HepG2 (cell line): Measurements from ENCODE around the gene PTBP2. TPM values are rescaled to one million over a fixed set of nuclear protein-coding genes. Genes with fewer than 3 reads are reported as not detected.

Experiments used
- ATAC-seq: fragments of 200-7000 bp; cut with Tn5 transposase; 3 replicates; pipeline ENCODE4 v1.9.1; 2020; ENCODE audit warnings: mild to moderate bottlenecking, moderate library complexity
- BruUV-seq: library from RNA; stranded (reverse); fragments of 400-500 nt; replicated peaks from 2 replicates; lab custom pipeline; 2021; lab: Mats Ljungman, UMichigan
- CTCF ChIA-PET: fragments of 300-600 bp; formaldehyde crosslinking; extraction: SDS; loops from one replicate; lab custom pipeline; 2021; ENCODE audit warnings: low total read pairs, inconsistent platforms, low intra/inter-chr PET ratio; lab: Yijun Ruan, JAX
- POLR2A ChIA-PET: fragments of 350-600 bp; sonication (Branson Sonifier 250); formaldehyde crosslinking; loops from one replicate; lab custom pipeline; 2020; ENCODE audit warnings: antibody characterized with exemption, inconsistent platforms; lab: Yijun Ruan, JAX
- DNase-seq: peaks from one replicate; pipeline ENCODE4 v3.0.0-alpha.2; 2015; ENCODE audit warnings: low spot score
- FAIRE-seq: peaks from 3 replicates; lab custom pipeline; 2011; peaks lifted over from hg19 to GRCh38; lab: Jason Lieb, UNC
- H2AFZ ChIP-seq: one replicate; pipeline ENCODE4 v1.6.1; 2011; ENCODE audit warnings: low read length, inconsistent platforms
- H3K27ac ChIP-seq: fragments of 300-600 bp; 3 replicates; pipeline ENCODE4 v1.8.0; 2011; ENCODE audit warnings: mixed run types, mild to moderate bottlenecking, mixed read lengths, low read length, inconsistent platforms; ENCODE audit not compliant: insufficient read depth; ENCODE audit errors: extremely low read length
- H3K27me3 ChIP-seq, 2 experiments: fragments of 200-600 bp in 1 of 2; 2 replicates in 1 of 2; 3 replicates in 1 of 2; pipeline versions ENCODE4 v1.6.0 to v1.8.0; 2011; ENCODE audit warnings: low read length in 2 of 2, mild to moderate bottlenecking in 2 of 2, moderate library complexity in 2 of 2, inconsistent platforms in 1 of 2; ENCODE audit not compliant: insufficient read depth in 2 of 2, control insufficient read depth in 1 of 2
- H3K36me3 ChIP-seq, 2 experiments: fragments of 200-600 bp in 1 of 2; replicated peaks in 1 of 2; 2 replicates in 1 of 2; 3 replicates in 1 of 2; pipeline versions ENCODE4 v1.5.1 to v1.8.0; 2011; ENCODE audit warnings: low read length in 2 of 2, inconsistent platforms in 1 of 2; ENCODE audit not compliant: insufficient read depth in 2 of 2, control insufficient read depth in 1 of 2
- H3K4me1 ChIP-seq: 2 replicates; pipeline ENCODE4 v1.5.1; 2012; ENCODE audit warnings: low read length, inconsistent platforms; ENCODE audit not compliant: insufficient read depth
- H3K4me2 ChIP-seq: 2 replicates; pipeline ENCODE4 v1.6.0; 2011; ENCODE audit warnings: low read depth, low read length, inconsistent platforms
- H3K4me3 ChIP-seq, 3 experiments: fragments of 200-600 bp in 1 of 3; sonication (generic), shearing (Covaris generic) in 1 of 3; replicated peaks in 1 of 3; 2 replicates each; pipeline ENCODE4 v1.5.1; 2011 to 2016; ENCODE audit warnings: low read length in 3 of 3, inconsistent platforms in 2 of 3, low read depth in 2 of 3, mild to moderate bottlenecking in 2 of 3, control low read depth in 1 of 3, mixed read lengths in 1 of 3; ENCODE audit not compliant: insufficient read depth in 1 of 3
- H3K79me2 ChIP-seq: one replicate; pipeline ENCODE4 v1.6.1; 2011; ENCODE audit warnings: low read length, inconsistent platforms; ENCODE audit not compliant: insufficient read depth
- H3K9ac ChIP-seq: 2 replicates; pipeline ENCODE4 v1.6.0; 2011; ENCODE audit warnings: mild to moderate bottlenecking, low read depth, low read length, inconsistent platforms; ENCODE audit not compliant: insufficient read depth
- H3K9me3 ChIP-seq: 2 replicates; pipeline ENCODE4 v1.5.1; 2012; ENCODE audit warnings: mild to moderate bottlenecking, low read length
- H4K20me1 ChIP-seq: 2 replicates; pipeline ENCODE4 v1.6.0; 2011; ENCODE audit warnings: inconsistent platforms, mild to moderate bottlenecking, low read length, moderate library complexity; ENCODE audit not compliant: insufficient read depth
- CBX5 ChIP-seq: sonication (generic); formaldehyde crosslinking; IDR thresholded peaks from 2 replicates; pipeline ENCODE4 v1.4.0; 2020; ENCODE audit warnings: missing genetic modification reagents, borderline replicate concordance
- CEBPB ChIP-seq: IDR thresholded peaks from 2 replicates; pipeline ENCODE4 v1.6.1; 2011; ENCODE audit warnings: low read depth, low read length, improper control_type of control experiment, borderline replicate concordance
- FIP1L1 ChIP-seq: fragments of 200-400 bp; formaldehyde crosslinking; IDR thresholded peaks from 2 replicates; pipeline ENCODE4 v1.6.1; 2018; ENCODE audit warnings: low read depth, mild to moderate bottlenecking, low read length, moderate library complexity, borderline replicate concordance; ENCODE audit not compliant: insufficient read depth
- NFYC ChIP-seq: IDR thresholded peaks from 2 replicates; pipeline ENCODE4 v1.6.1; 2016; ENCODE audit warnings: missing genetic modification reagents, missing compliant biosample characterization
- NR2F1 ChIP-seq, 2 experiments: fragments of 450-650 bp in 1 of 2; formaldehyde crosslinking in 1 of 2; IDR thresholded peaks; 2 replicates each; pipeline versions ENCODE4 v1.5.0 to v1.6.1; 2016 to 2020; ENCODE audit warnings: mild to moderate bottlenecking in 1 of 2, missing compliant biosample characterization in 1 of 2, missing genetic modification reagents in 1 of 2, moderate library complexity in 1 of 2
- ZMYM3 ChIP-seq: sonication (generic); formaldehyde crosslinking; IDR thresholded peaks from 2 replicates; pipeline ENCODE4 v1.5.1; 2020; ENCODE audit warnings: mild to moderate bottlenecking, missing genetic modification reagents
- ZNF33B ChIP-seq: sonication (generic); formaldehyde crosslinking; IDR thresholded peaks from 2 replicates; pipeline ENCODE4 v1.5.1; 2020; ENCODE audit warnings: mild to moderate bottlenecking, missing genetic modification reagents
- ZNF451 ChIP-seq: sonication (generic); formaldehyde crosslinking; IDR thresholded peaks from 2 replicates; pipeline ENCODE4 v1.5.0; 2020; ENCODE audit warnings: mild to moderate bottlenecking, missing genetic modification reagents
- WGBS: methylation state at CpG from one replicate; pipeline ENCODE4 v1.1.6; 2017; ENCODE audit warnings: low lambda C conversion rate; 5-methylcytosine and 5-hydroxymethylcytosine counted together
- in situ Hi-C: cut with HindIII; loops from 2 replicates; pipeline ENCODE4 v1.10.0; 2017; ENCODE audit warnings: low pct_unique_long_range_greater_than_20kb; ENCODE audit not compliant: extremely low pct_ligation_motif_present
- intact Hi-C: fragments of 100-400 bp; cut with micrococcal nuclease; formaldehyde crosslinking; loops from one replicate; pipeline ENCODE4 v1.10.0; 2022; ENCODE audit not compliant: unreplicated experiment
- polyA plus RNA-seq, 8 experiments: library from polyadenylated mRNA; depleted of rRNA in 3 of 8; stranded (reverse) in 7 of 8; unstranded in 1 of 8; fragments of >200 nt; fragmentation: Illumina TruSeq in 4 of 8; extraction: Trizol in 4 of 8; gene quantifications; 2 replicates each; pipeline versions ENCODE4 v1.2.1 to v1.2.3, GENCODE V29; 2011 to 2016; ENCODE audit warnings: low read depth in 4 of 8, missing spikeins in 1 of 8, mixed read lengths in 1 of 8; ENCODE audit not compliant: insufficient read depth in 1 of 8
- total RNA-seq, 5 experiments: library from RNA; depleted of rRNA; stranded (reverse); fragments of >200 nt; fragmentation: Illumina TruSeq; extraction: Trizol; gene quantifications; 2 replicates each; pipeline ENCODE4 v1.2.3, GENCODE V29; 2016; ENCODE audit warnings: low read depth in 1 of 5
- TF ChIP-seq, protein P1 (sequence below): sonication (generic); formaldehyde crosslinking; IDR thresholded peaks from 2 replicates; pipeline ENCODE4 v1.5.0; 2020; ENCODE audit warnings: mild to moderate bottlenecking, missing genetic modification reagents
- TF ChIP-seq, protein P2 (sequence below): sonication (generic); formaldehyde crosslinking; IDR thresholded peaks from 2 replicates; pipeline ENCODE4 v1.5.0; 2020; ENCODE audit warnings: mild to moderate bottlenecking, missing genetic modification reagents, borderline replicate concordance

Gene PTBP2
- total and polyA plus RNA-seq, 2 of the 13 experiments (the other 11 are each of a cell fraction or from before 2014, with no cell fraction given), result 10.5 to 14.1 TPM

DNA sequence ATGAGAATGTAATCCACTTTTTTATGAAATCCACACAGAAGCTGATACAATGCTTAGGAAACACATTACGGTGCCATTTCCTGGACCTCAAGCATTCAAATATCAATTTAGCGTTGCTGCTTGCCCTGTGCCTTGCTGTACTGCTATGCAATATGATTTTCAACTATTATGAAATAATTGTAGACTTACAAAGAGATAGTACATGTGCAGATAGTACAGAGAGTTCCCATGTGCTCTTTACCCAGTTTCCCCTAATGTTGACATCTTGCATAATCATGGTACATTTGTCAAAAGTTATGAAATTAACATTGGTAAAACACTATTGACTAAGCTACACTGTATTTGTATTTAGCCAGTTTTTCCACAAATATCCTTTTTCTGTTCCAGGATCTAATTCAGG, 37.7 kb upstream of the PTBP2 start:
- Histone ChIP-seq H2AFZ (no peak overlapping the region), H3K9ac (no peak overlapping the region), H3K4me3 (no peak overlapping the region), H3K36me3 (no peaks in the 10 kb centered on the region), H3K27me3 (no peaks in the 10 kb centered on the region), H3K9me3 (no peaks in the 10 kb centered on the region), H3K79me2 (no peaks in the 10 kb centered on the region), H3K4me2 (no peak overlapping the region)
- in situ Hi-C loops, result no loop called here
- DNase-seq (no peak), ATAC-seq (no peak)
- POLR2A ChIA-PET, result no interaction called here
- no TSS peak for BruUV-seq
- TF ChIP-seq CBX5 (CRISPR knock-in tag), result no peak
- peak; percentile 19; the same call in 1 of the 2 replicates for TF ChIP-seq CEBPB
- TF ChIP-seq, all 625 proteins: peak for 1
- FAIRE-seq, result no peak
- Histone ChIP-seq H3K27ac (no peak overlapping the region), H4K20me1 (no peaks in the 10 kb centered on the region), H3K4me1 (no peaks in the 10 kb centered on the region)
- CTCF ChIA-PET, result no interaction called here
- WGBS, result 40% methylated on average over 2 of the region's 2 CpGs
- intact Hi-C loops, result loop anchor here (10.0 kb wide), 1 partner anchor 149 kb away; no protein-coding TSS in a partner anchor

DNA sequence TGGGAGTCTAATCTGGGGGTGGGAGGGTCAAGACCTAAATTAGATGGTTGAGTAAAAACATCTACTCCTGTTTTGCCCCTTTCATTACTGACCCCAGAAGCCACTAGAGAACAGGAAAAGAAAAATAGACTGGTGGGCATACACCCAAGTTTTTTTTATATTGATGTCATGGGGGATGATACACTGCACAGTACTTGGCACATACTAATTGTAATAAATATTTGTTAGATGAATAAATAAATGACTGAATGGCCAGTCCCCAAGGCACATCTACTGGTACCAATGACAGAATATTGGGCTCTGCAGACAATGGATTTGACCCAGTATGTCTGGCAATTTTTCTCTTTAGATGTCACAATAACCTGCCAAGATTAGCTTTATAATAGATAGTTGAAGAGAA, 36.8 kb upstream of the PTBP2 start:
- FAIRE-seq (no peak), DNase-seq (no peak), ATAC-seq (no peak)
- Histone ChIP-seq H3K9me3 (no peaks in the 10 kb centered on the region), H3K36me3 (no peaks in the 10 kb centered on the region), H3K4me3 (no peak overlapping the region), H4K20me1 (no peaks in the 10 kb centered on the region), H3K27ac (no peak overlapping the region), H3K9ac (no peak overlapping the region), H3K27me3 (no peaks in the 10 kb centered on the region), H2AFZ (no peak overlapping the region), H3K4me2 (no peak overlapping the region), H3K4me1 (0 out of 2 replicates have a peak, but pooled peaks cover 5% of the 10 kb centered on the region), H3K79me2 (no peaks in the 10 kb centered on the region)
- in situ Hi-C loops (no loop called here), intact Hi-C loops (loop anchor here (10.0 kb wide), 1 partner anchor 150 kb away; no protein-coding TSS in a partner anchor)
- ChIA-PET CTCF (no interaction called here), POLR2A (no interaction called here)
- TF ChIP-seq NFYC (CRISPR knock-in tag) (no peak), ZNF451 (CRISPR knock-in tag) (no peak), FIP1L1 (no peak), ZNF33B (CRISPR knock-in tag) (no peak), ZMYM3 (CRISPR knock-in tag) (no peak), NR2F1 (CRISPR knock-in tag; IDR thresholded peaks at IDR 0.05) (no peak)
- TF ChIP-seq, protein P1, sequence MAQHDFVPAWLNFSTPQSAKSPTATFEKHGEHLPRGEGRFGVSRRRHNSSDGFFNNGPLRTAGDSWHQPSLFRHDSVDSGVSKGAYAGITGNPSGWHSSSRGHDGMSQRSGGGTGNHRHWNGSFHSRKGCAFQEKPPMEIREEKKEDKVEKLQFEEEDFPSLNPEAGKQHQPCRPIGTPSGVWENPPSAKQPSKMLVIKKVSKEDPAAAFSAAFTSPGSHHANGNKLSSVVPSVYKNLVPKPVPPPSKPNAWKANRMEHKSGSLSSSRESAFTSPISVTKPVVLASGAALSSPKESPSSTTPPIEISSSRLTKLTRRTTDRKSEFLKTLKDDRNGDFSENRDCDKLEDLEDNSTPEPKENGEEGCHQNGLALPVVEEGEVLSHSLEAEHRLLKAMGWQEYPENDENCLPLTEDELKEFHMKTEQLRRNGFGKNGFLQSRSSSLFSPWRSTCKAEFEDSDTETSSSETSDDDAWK (CRISPR knock-in tag), result no peak
- TF ChIP-seq, protein P2, sequence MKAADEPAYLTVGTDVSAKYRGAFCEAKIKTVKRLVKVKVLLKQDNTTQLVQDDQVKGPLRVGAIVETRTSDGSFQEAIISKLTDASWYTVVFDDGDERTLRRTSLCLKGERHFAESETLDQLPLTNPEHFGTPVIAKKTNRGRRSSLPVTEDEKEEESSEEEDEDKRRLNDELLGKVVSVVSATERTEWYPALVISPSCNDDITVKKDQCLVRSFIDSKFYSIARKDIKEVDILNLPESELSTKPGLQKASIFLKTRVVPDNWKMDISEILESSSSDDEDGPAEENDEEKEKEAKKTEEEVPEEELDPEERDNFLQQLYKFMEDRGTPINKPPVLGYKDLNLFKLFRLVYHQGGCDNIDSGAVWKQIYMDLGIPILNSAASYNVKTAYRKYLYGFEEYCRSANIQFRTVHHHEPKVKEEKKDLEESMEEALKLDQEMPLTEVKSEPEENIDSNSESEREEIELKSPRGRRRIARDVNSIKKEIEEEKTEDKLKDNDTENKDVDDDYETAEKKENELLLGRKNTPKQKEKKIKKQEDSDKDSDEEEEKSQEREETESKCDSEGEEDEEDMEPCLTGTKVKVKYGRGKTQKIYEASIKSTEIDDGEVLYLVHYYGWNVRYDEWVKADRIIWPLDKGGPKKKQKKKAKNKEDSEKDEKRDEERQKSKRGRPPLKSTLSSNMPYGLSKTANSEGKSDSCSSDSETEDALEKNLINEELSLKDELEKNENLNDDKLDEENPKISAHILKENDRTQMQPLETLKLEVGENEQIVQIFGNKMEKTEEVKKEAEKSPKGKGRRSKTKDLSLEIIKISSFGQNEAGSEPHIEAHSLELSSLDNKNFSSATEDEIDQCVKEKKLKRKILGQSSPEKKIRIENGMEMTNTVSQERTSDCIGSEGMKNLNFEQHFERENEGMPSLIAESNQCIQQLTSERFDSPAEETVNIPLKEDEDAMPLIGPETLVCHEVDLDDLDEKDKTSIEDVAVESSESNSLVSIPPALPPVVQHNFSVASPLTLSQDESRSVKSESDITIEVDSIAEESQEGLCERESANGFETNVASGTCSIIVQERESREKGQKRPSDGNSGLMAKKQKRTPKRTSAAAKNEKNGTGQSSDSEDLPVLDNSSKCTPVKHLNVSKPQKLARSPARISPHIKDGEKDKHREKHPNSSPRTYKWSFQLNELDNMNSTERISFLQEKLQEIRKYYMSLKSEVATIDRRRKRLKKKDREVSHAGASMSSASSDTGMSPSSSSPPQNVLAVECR (CRISPR knock-in tag), result no peak
- BruUV-seq, result no TSS peak
